ENCODE results near the gene HSPB9.

The HSPB9 gene, protein sequence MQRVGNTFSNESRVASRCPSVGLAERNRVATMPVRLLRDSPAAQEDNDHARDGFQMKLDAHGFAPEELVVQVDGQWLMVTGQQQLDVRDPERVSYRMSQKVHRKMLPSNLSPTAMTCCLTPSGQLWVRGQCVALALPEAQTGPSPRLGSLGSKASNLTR

GRCh38 chr17:42122371-42123303 lies at the start of gene HSPB9:
TSS of gene HSPB9 (plus strand) at chr17:42122804. CDS start at chr17:42122851, 47 bp downstream.
- DNase-seq (ENCODE audit: low read depth): no peak

- no peak for DNase-seq (ENCODE audit: low read depth)
These were observed 46.8 kb upstream of the HSPB9 start for GRCh38 chr17:42075789-42076188.

DNA sequence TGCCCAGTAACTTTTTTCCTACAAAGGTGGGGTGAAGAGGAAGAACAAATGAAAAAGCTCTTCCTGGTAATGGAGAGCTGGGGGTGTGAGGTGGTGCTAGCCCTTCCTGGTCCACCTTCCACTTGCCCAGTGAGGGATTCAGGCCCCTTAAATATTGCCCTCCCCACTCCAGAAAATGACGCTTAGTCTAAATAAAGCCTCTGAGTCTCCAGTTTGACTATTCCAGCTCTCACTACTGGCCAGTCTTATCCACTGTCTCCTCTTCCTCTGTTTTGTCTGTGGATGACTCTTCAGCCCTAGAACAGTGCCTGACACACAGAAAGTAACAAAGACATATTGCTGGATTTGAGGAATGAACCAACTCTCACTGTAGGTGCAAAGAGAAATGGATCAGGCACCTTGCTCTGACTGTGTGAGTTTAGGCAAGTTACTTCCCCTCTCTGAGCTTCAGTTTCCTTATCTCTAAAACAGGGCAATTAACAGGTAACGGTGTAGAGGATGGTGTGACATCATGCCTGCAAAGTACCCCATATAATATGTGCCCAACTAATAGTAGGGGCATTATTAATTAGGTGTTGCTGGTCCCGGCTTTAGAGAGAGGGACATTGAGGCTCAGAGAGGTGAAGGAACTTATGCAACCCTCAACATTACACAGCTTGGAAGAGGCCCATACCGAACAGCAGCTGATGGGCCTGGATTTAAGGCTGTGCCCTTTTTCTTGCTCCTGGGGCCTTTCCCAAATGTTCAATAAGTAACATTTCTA lies 45.6 kb upstream of the HSPB9 start:
- no peak for DNase-seq (ENCODE audit: low read depth)

DNA sequence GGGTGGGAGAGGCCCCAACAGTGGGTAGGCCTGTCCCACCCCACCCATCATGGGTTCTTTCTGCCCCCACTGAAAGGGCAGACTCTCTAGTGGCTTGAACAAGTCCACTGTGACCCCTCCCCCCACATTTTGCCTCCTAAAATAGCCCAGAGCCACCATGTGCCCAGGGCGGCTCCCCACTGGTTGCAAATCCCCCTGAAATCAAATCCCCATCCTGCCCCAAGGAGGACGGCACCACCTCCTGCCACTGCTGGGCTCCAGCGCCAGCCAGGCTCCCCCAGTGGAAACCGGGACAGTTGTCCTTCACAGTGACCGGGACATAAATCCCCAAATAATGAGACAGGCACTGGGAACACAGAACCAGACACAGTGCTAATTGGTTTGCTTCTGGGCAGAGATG lies 44.8 kb upstream of the HSPB9 start:
- DNase-seq (ENCODE audit: low read depth): no peak

DNA sequence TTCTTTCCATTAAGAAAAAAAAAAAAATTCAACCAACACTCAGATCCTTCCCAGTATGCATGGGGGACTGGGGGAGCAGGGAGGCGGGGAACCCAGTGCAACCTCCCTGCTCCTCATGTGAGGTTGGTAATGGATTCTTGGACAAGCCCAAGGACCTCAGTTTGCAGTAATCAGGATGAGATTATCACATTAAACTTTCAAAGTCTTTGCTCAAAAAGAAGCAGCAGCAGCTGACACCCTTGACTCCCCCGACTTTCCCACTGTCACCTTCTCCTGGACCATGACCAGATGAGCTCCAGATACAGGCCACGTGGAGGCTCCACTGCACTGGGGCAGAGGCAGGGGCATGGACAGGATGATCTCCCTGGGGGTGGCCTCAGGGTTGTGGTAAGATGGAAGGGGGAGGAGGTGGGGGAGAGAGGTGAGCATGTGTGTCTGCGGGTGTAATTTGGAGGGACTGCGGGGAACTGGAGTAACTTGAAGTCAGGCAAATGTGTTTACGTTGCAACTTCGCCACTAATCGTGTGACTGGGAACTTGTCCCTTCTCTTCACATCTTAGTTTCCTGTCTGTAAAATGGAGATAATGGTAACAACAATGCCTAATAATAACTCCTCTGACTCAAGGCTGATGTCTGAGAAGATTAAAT lies 44.1 kb upstream of the HSPB9 start:
- no peak for DNase-seq (ENCODE audit: low read depth)

- no peak for DNase-seq (ENCODE audit: low read depth)
These were observed 43.1 kb upstream of the HSPB9 start for GRCh38 chr17:42079541-42079940.

- no peak for DNase-seq (ENCODE audit: low read depth)
These were observed 41.0 kb upstream of the HSPB9 start for GRCh38 chr17:42081516-42082129.

DNA sequence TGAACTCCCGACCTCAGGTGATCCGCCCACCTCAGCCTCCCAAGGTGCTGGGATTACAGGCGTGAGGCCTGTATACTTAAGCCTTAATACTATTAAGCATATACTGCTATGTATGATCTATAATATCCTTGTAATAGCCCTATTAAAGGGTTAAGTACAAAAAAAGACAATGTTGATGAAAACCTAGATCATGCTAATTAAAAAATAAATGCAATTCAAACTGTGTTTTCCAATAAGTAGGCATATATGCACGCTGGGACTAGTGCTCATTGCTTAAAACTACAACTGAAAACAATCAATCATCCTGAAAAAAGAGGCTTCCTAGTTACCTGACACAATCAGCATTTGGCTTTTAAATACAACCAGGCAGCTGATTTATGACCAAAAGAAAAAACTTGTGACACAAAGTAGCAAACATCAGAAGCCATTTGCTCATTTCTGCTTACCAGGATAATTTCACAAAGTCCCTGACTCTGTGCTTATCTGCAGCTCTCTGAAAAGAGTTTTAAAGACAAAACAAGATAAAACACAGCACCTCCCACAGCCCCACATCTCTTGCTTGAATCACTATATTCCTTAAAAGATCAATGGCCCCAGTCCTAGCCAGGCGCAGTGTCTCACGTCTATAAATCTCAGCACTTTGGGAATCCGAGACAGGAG lies 35.4 kb upstream of the HSPB9 start:
- no peak for DNase-seq (ENCODE audit: low read depth)

DNA sequence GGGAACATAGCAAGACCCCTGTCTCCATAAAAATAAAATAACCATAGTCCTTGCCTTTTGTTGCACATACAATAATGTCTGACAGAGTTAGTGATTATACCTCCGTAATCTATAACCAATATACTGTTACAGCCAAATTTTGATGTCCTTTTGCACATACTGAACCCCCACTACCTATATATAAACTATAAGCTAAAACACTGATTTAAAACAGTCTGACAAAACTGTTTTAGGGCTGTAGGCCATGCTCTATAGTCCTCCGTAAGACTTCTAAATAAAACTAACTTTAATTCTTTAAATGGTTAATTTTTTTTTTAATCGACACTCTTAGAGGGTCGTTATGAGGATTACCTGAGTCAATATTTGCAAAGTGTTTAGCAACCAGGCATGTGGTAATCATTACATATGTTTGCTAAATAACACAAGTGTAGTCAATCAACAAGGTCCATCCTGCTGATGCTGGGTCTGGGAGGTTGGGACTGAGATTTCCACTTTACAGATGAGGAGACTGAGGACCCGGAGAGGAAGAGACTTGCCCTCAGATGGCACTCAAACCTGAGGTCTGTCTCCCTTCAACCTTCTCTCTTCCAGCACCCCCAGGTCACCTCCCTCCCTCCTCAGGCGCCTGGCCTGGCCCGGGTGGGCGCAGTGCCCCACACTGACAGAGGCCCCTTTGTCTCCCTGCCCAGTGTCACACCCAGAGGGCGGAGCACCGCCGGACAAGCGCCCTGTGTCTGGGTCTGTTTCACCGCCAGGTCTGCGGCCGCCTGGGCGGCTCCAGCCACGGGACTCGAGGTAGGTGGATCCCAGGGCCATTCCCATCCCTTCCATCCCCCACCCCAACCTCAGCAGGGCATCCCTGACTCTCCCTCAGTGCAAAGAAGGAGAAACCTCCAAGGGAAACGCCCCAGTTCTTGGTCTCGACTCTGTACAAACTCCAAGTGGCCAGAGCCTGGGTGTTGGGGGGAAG lies 34.6 kb upstream of the HSPB9 start:
- DNase-seq (ENCODE audit: low read depth): no peak

- no peak for DNase-seq (ENCODE audit: low read depth)
These were observed 33.9 kb upstream of the HSPB9 start for GRCh38 chr17:42088736-42089135.

DNA sequence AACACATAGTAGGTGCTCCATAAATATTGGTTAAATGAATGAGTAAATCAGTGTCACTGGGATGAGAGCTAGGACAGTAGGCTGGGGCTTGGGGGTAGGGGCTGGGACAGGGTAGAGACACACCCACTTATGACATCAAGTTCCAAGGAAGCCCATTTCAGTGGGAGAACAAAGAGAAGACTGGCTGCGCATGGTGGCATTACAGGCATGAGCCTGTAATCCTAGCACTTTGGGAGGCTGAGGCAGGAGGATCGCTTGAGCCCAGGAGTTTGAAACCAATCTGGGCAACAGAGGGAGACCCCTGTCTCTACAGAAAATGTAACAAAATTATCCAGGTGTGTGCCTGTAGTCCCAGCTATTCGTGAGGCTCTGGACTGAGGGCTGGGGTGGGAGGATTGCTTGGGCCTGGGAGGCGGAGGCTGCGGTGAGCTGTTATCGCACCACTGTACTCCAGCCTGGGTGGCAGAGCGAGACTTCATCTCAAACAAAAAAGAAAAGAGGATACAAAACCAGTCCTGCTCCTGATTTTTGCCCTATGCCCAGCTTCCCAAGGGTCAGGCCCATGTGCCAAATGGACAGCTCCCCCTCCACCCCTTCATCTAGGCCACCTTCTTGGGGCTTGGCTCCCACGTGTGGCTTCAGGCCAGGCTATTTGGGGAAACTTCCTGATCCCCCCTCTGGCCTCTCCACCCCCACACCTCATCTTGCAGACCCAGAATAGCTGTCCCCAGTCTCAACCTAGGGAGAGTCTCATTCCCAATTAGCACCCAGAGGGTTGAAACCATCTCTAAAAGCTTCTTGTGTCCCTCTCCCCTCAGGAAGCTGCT lies 31.4 kb upstream of the HSPB9 start:
- no peak for DNase-seq (ENCODE audit: low read depth)

- DNase-seq (ENCODE audit: low read depth): no peak
These were observed 29.7 kb upstream of the HSPB9 start for GRCh38 chr17:42092939-42093338.

GRCh38 chr17:42094375-42095069 lies 28.1 kb upstream of the HSPB9 start:
- DNase-seq (ENCODE audit: low read depth): no peak

DNA sequence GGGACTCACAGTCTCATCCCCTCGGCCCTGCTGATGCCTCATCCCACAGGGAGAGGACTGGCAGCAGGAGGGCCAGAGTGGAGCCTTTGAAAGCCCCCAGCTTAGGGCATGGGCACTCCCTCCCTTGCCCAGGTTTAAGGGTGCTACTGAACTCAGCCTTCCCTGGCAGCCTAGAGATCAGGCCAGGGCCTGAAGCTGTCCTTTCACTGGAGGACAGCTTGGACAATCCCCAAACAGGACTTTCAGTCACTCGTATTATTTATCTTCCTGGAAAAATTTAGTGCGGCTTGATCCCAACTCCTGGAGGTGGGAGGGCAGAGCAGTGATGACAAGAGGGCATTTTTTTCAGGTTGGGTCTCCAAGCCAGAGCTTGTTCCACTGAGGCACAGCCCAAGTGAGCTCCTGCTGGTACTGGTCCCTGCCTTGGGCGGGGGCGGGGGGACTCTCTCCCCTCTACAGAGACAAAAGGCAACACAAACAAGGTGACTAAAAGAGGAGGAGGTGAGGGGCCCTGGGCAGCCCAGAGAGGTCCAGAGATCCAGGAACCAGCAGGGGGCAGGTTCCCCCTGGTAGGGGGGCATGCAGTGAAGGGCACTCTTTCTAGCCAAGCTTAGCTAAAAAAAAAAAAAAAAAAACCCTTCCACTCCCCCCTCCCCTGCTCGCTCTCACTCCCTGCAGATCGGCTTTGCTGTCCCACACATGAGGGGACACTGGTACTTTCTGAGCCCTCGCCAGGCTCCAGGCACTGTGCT lies 26.1 kb upstream of the HSPB9 start:
- DNase-seq (ENCODE audit: low read depth): no peak

- peak; percentile 42 for DNase-seq (ENCODE audit: low read depth)
These were observed 24.6 kb upstream of the HSPB9 start, which contains the start of gene ZNF385C for GRCh38 chr17:42097691-42098631. TSS of gene ZNF385C (minus strand) at chr17:42098473. CDS start at chr17:42063056, 35,417 bp downstream.

DNA sequence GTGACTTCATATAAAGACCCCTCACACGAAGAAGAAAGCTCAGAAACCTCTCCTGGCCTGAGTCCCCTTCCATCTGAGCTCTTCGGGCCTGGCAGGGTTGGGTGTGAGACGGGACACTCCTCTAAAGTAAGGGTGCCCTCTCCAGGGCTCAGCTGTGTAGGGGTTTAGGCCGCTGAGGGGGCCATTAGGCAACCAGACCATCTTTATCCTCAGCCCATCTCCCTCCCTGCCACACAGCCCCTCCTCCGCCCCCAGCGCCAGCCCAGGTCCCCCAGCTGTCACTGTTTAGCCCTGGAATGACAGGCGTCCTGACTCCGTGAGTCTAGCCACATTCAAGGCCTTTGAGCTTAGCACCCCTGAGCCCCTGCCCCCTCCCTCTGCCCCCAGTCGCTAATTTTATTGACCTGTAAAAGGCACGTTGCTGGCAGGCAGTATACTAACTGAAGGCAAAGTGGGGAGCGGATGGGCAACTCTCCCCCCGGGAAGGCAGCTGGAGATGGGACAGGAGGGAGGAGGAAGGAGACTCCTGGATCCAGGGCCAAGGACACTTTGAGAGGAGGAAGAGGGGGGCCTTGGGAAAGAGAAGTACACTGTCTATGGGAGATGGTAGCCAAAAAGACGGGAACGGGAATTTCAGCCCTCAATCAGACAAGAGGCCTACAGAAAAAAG lies 23.7 kb upstream of the HSPB9 start:
- DNase-seq (ENCODE audit: low read depth): no peak

Data from activated T-cell treated with anti-CD3 and anti-CD28 coated beads for 1 hour (primary cell).